ENCODE measurements around the gene NNMT.

Gene NNMT

GRCh38 chr11:114301927-114302326 is 5.7 kb downstream of the NNMT start:
- DNase-seq (ENCODE audit: low spot score), result no peak
- no peak for TF ChIP-seq CTCF (IDR thresholded peaks at IDR 0.05; ENCODE audit: extremely low read depth, missing control alignments)

- TF ChIP-seq CTCF (IDR thresholded peaks at IDR 0.05; ENCODE audit: extremely low read depth, missing control alignments), result no peak
- DNase-seq (ENCODE audit: low spot score), result no peak
Measured at GRCh38 chr11:114302663-114303062, 6.5 kb downstream of the NNMT start.

DNA sequence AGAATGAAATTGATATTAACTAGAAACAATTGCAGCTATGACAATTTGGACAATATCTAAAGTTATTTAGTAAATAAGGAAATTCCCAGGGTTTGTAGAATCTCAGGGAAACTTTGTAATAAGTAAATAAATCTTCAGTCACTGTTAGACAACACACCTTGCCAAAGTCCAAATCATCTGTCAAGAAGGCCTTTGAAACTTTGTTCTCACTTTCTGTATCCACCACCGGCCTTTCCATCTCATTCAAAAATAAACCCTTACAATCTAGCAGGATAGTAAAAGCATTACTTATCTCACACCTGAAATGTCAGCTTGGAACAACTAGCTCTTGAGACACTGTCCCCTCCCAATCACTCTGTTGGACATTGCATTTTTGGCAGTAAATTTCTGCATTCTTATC is 7.9 kb downstream of the NNMT start:
- TF ChIP-seq CTCF (IDR thresholded peaks at IDR 0.05; ENCODE audit: extremely low read depth, missing control alignments), result no peak
- DNase-seq (ENCODE audit: low spot score), result no peak

- no peak for DNase-seq (ENCODE audit: low spot score)
- no peak for TF ChIP-seq CTCF (IDR thresholded peaks at IDR 0.05; ENCODE audit: extremely low read depth, missing control alignments)
Measured at GRCh38 chr11:114304969-114305368, 8.8 kb downstream of the NNMT start.

DNA sequence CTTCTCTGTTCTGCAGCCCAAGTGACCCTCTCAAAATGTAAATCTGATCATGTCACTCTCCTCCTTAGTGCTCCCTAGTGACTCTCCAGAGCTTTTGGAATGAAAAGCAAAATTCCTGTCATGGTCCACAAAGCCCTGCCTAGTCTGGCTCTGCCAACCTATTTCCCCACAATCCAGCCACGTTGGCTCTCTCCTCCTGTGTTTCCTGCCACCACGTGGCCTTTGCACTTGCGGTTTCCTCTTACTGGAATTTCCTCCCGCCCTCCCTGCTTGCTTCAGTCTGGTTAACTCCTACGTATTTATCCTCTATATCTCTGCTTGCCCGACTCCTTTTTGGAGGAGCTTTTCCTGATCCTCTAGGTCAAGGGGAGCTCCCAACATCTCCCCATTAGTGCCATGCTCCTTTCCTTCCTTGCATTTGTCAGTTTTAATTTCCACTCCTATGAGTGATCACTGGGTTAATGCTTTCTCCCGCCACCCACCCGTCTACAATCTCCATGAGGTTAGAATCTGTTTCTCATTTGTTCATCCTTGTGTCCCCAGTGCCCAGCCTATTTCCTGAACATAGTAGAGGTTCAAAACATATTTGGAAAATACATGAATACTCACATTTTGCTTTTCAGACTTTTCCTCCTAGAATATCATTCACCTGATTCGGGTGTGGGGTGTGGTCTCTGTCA is 11.5 kb downstream of the NNMT start:
- DNase-seq (ENCODE audit: low spot score), result no peak
- no peak for TF ChIP-seq CTCF (IDR thresholded peaks at IDR 0.05; ENCODE audit: extremely low read depth, missing control alignments)

GRCh38 chr11:114308689-114309089 is 12.5 kb downstream of the NNMT start:
- DNase-seq (ENCODE audit: low spot score), result no peak
- TF ChIP-seq CTCF (IDR thresholded peaks at IDR 0.05; ENCODE audit: extremely low read depth, missing control alignments), result no peak

- DNase-seq (ENCODE audit: low spot score), result no peak
- no peak for TF ChIP-seq CTCF (IDR thresholded peaks at IDR 0.05; ENCODE audit: extremely low read depth, missing control alignments)
Measured at GRCh38 chr11:114309517-114309916, 13.3 kb downstream of the NNMT start.
